Amniotic stem cell (primary cell): ENCODE results near the gene ELMO1.

ENCODE experiments used
- DNase-seq: peaks from one replicate; lab custom pipeline; 2025; lab: John Stamatoyannopoulos, UW

Gene ELMO1

DNA sequence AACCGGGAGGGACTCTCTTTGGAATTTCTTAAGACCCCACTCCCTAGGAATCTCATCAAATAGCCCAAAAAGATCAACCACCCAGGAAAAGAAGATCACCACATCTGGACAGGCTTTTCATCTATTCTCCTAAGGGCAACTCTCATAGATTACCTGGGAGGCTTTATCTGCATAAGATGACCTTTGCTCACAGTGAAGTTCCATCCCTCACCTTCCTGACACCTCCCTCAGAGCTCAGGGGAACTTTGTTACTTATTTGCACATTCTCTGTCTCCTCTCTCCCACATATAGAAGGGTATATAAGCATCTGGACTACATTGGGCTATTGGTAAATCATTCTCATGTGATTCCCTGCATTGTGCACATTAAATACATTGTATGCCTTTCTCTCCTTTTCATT, 80.1 kb downstream of the ELMO1 start:
- no peak for DNase-seq

DNA sequence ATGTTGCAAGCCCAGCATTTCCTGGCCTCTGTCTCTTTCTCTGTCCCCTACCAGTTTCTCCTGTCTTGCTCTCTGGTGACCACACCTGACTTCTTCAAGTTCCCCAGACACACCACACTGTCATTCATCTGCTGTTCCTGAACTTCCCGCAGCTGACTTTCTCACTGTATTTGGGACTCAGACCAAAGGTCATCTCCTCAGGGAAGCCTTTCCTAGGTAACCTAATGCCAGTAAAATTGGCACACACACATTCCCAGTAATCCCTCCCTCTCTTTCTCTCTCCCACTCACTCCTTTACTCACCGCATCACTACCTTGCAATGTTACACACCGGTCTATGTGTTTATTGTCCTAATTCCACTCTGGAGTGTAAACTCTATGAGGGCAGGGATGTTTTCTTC, 81.7 kb downstream of the ELMO1 start:
- no peak for DNase-seq

DNA sequence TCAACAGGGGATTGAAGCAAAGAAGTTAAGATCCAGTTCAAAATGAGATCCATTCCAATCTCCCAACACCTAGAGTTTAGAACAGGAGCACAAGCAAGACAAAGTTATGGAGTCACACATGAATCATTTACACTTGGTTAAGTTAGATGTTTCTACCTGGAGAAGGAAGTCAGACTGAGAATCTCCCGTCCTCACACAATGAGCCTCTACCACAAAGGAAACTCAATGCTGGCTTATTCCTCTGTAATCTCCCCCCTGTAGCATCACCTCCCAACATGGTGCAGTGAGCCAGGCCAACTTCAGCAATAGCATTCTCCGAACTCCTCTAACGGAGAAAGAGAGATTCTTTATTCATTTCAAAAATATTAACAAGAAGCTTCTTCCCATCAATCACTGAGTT, 82.2 kb downstream of the ELMO1 start:
- DNase-seq = no peak

DNA sequence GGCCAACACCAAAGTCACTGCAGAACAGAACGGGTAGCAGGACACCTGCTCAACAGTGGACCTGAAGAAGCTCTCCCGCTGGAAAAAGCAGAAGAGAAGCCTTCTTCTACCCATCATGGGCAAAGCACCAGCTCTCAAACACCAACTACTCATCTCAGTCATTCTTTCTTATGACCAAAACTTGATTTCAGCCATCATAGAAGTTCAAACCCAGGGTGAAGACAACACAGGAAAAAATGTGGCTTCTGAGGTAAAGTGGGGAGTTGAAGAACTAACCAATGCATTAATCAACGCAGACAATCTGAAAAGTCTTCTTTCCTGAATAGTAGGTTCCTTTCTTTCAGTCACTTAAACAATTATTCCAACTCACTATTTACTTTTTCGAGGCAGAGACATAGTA, 83.3 kb downstream of the ELMO1 start:
- DNase-seq = no peak

DNA sequence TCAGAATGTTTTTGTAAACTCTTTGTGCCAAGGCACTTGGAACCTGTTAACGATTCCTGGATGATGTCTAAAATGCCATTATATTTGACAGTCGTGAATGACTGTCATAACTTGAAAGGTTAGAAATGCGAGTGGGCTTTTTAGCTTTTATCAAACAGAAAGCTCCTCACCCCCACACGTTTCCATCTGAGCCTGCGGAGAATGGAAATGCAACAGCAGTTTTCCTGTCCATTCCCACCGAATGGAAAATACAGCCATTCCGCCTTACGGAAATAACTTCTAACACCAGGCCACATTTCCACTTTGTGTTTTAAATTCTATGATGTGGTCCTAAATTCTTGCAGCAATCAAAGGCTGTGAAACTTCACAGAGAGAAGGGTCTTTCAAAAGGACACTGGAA, 83.8 kb downstream of the ELMO1 start:
- DNase-seq = no peak

DNA sequence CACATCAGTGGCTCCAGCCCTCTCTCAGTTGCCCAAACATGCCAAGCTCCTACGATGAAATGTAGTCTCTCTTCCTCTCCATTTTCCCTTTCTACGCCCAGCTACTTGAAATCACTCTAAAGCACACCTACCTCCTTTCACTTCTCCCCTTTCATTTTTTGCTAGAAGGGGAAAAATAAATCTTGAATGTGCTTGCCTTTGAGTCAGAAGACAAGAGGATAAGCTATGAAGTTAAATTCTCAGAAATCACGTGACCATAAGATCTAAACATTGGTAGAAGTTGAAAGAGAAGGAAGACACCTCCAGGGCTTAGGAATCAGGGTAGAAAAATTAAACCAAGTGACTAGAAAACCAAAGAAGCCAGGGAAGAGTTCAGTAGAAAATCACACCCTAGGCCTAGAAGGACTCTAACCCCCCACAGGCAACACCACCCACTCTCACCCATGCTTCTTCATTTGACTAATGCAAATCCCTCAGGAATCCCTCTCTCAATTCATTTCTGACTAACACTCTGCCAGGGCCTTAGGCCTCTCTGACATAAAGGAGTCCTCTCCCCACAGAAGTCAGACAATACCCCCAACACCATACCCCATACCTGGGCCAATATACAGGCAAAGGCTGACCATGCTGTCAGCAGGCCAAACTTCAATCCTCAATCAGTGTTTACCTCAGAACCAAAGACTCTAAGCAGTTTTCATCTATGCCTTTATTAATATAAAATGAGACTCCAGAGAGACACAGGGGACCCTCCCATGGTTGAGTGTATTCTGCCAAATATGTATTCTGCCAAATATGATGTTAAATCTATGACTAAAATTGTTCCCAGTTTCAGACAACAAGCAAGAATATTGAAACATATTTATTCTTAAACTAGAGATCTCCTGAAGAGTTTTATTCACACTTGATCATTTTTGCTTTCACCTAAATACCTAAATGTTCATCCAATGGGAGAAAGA, 84.8 kb downstream of the ELMO1 start:
- no peak for DNase-seq

DNA sequence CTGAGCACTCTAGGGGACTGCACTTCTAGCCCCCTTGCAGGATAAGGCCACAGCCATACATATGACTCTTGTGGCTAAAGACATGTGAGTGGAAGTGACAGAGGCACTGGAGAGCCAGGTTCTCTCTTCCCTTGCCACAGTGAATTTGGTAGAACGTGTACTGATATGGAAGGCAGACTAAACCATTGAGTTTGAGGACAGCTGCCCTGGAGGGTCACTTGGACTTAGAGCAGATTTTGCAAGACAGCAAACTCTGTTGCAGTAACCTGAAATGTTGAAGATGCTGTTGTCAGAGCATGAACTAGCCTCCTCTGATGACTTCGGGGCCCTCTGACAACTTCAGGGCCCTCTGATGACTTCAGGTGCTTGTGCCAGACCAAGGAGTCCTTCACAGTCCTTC, 85.9 kb downstream of the ELMO1 start:
- no peak for DNase-seq

DNA sequence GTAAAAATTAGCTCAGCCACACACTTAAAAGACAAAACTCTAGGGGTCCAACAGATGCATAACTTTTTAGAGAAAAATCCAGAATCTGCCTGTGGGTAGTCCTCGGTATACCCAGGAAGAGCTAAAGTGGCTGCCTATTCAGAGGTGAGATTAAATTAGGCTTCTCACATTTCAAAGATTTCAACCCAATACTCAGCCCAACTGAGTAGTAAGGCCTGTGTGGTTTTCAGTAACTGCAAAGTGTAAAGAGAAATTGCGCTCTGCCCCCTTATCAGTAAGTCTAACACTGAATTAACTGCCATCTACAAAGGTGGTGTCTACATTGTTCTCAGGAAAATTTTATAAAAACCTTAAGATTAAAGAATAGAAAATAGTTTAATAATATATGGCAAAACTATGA, 88.2 kb downstream of the ELMO1 start:
- no peak for DNase-seq

DNA sequence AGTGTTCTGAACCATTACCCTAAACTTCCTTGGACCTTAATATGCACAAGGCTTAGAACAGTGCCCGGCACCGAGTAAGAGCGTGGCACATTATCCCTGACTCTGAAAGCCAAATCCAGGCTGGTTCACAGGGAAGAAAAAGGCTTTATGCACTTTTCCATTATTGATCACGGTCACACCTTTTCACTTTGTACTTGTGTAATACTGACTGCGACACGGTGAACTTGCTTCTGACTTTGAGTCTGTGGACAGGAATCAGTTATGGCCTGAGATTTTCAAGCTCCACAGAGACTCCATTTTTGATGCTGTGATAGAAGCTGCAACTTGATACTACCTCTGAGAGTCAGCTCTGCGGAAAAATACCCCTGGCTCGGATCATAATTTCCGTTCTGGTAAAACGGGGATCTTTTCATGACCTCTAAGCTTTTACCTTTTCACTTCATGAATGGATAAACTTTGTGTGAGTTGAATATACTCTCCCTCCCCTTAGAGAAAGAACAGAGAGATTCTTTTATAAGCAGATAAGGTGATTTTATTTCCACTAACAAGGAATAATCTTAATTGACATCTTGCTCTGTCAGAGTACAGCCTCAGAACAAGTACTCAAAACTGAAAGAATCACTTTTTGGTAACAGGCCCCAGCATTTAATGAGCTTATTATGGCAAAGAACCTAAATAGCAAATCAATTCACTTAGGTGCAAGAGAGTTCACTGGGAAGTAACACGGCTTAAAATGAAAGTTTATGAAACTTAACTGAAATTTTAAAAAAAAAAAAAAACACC, 88.8 kb downstream of the ELMO1 start:
- DNase-seq = no peak

DNA sequence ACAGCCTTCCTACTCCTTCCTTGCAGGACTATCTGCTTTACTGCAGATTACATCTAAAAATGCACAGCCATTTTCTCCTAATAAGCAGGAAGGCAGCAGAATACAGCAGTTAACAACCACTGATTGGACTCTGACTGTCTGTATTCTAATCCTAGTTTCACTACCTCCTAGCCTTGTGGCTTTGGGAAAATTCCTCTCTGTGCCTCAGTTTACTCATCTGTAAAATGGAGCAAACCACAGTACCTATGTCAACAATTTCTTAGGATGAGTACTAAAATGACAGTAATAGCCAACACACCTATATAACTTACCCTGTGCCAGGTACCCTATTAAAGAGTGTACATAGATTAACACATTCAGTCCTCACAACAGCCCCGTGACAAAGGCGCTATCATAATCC, 89.5 kb downstream of the ELMO1 start:
- DNase-seq = no peak

DNA sequence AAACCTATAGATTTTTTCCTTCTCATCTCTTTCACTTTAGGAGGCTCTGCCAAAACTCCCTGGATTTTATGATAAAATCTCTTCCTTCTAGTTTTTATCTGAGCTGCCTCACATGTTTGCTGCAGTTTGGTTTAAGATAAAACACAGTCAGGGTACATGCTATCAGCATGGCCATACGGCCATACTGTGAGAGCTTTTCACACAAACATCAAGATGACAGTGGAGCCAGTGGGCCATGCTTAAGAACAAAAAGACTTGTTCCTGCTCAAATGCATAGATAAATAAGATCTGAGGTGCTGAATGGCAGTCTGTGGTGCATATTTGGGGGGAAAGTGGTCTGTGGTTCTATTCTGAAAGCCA, 91.0 kb downstream of the ELMO1 start:
- DNase-seq = no peak

DNA sequence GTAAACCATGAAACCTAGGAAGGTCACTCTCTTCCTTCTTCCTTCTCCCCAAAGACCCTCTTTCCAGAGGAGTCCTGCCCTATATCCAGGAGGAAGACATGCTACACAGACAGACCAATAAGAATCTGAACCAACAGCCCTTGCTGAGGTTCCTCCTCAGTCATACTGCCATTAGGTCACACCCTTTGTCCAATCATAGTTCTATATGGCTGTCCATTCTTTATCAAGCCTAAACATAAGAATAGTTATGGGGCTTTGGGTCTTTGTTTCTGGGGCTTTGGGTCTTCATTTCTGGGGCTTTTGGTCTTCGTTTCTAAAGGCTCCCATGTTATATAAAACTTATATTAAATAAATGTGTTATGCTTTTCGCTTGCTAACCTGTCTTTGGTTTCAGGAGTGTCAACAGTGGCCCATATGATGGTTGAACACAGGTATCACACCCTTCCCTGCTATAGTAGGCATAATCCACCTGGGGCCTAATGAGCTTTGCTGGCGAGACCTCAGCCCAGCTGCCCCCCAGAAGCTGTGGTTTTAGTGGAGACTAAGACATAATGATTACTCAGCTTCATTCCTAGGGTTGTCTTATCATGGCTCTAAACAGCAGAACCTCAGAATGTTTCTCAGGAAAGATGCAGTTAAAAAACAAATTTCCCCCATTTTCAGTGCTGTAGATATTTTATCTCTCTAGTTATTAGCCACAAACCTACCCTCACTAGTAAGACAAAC, 91.6 kb downstream of the ELMO1 start:
- DNase-seq = no peak

DNA sequence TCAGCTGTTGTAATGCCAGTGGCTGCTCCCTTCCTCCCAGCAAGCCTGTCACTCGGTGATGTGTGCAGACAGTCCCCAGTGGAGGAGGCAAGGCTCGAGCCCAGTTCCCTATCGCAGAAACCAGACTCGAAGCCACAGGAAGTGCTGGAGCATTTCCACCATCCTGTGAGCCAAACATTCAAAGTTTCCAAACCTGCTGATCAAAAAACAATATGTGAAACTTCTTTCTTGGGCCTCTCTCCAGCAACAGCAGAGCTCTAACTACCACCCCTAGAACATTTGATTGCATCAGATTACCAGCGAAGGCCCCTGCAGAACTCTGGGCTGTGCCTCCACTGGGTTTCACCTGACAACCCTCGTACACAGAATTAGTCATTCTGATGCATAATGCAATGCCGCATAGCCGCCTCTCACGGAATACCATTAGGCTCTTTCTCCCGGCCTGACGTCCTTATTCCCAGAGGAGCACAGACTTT, 94.0 kb downstream of the ELMO1 start:
- no peak for DNase-seq

DNA sequence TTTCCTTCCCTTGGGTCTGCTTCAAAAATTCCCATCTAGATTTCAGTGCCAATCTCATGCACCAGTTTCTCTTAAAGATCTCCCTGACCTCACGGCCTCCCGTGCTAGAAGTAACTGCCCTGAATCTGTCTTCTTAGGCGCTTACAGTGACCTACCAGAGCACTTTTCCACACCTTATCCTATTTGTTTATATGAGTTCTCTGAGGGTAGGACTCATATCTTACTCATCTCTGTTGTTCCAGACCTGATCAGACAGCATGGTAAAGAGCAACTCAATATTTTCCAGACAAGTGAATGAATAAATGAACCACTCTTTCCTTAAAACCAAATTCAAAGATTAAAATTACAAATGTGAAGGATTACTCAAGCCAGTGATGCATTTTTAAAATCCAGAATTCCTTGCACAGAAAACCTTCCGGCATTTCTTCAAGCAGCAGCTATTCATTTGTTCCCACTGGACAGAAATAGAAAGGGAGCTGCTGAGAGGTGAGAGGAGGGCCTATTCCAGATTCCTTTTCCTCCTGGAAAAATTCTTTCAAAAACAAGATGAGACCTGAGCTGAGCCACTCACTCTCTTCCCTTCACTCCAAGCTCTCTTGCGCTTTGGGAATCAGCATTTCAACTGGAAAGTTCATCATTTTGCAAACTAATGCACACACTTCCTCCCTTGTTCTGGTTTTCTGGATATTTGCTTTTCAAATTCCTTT, 94.6 kb downstream of the ELMO1 start:
- DNase-seq = no peak

DNA sequence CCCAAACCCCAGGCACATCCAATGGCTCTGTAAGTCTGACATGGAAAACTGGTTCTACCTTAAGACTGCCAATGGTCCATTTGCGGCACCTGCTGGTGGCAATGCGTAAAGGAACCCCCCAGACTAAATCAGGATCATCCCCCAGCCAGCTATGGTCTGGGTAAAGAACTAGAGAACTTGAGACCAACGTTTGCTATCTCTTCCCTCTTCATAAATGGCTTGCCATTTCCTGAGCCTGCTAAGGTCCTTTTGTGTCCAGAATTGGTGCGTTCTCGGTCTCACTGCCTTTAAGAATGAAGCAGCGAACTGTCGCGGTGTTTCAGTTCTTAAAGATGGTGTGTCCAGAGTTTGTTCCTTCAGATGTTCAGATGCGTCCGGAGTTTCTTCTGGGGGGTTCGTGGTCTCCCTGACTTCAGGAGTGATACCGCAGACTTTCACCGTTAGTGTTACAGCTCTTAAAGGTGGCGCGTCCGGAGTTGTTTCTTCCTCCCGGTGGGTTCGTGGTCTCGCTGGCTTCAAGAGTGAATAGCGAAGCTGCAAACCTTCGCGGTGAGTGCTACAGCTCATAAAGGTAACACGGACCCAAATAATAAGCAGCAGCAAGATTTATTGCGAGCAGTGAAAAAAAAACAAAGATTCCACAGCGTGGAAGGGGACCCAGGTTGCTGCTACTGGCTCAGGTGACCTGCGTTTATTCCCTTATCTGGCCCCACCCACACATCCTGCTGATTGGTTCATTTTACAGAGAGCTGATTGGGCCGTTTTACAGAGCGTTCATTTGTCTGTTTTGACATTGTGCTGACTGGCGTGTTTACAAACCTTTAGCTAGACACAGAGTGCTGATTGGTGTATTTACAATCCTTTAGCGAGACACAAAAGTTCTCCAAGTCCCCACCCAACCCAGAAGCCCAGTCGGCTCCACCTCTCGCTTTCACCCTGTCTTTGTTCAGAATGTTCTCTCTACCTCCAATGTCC, 95.4 kb downstream of the ELMO1 start:
- no peak for DNase-seq

DNA sequence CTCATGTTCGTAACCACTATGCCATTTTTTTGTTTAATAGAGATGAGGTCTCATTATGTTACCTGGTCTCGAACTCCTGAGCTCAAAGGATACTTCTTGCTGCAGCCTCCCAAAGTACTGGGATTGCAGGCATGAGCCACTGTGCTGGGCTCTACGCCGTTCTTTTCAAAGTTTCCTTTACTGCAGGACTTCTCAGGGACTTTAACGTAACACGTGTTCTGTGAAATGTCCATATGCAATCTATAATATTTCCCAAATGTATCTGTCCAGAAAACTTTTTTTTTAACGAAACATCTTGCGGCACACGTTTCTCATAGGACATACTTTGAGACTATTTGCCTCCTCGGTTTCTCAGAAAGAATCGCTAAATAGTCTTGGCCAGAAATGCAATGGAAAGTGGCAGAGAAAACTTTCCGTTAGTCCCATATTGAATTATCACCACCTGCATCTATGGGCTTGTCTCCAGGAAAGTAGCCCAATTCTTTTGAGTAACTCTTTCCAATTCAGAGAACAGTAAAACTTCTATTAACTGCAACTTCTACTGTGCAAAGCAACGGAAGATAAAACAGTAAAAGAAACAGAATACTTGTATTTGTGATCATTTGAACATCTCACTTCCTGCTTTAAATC, 96.3 kb downstream of the ELMO1 start:
- DNase-seq = no peak

DNA sequence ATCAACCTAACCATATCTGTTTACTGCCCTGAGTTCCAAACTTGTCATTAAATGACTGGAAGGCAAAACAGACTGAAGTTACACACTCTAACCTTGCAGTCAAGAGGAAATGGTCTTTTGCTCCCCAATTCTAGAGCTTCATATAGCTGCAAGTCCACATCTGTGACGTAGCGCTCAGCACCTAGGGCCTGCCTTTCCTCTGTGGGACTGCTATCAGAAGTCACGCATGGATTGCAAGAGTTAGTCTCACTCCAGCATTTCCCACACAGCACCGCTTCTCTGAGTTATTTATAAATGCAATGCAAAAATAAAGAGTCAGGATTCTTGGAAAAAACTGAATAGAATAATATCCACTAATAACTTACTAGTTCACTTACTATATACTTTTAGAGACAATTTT, 96.9 kb downstream of the ELMO1 start:
- DNase-seq = no peak

DNA sequence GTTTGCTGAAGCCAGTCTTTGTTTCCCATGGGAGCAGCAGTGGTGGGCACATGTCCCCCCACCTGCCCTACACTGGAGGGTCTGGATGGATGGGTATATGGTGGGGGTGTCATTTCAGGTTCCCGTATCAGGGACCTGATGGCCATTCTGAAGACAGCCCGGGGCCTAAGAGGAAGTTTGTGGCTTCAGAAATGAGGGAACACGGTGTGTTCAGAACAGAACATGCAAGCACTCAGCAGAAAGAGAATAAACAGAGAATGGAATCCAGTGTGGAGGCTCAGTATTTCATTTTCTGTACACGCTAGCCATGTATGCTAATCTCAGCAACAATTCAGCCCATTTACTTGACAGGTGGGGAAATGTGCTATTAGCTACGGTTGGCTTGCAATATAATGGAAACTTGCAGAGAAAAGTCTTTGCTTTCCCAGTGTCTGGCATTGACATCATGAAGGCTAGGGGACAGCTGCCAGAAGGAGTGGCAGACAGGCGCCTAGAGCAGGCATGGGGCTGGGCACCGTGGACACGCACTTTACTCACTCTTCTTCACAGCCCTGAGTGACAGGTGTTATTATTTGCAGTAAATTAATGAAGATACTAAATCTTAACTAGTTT, 98.6 kb downstream of the ELMO1 start:
- DNase-seq = no peak

DNA sequence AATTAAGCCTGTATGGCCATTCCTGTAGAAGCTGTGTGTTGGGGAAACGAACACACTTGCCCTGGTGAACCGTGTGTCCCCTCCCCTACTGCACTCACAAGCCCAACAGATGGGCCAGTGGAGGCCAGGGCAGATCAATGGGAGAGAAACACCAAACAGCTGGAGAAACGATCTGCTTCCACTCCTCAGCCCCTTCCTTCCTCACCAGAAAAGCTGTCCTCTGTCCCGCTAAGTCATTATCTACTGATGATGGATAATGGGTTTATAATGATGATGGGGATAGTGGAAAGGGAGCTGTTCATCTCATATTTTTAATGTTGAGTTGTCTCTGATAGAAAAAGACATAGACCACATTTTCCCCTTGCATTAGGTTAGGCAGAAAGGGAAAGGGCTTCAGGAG, 99.7 kb downstream of the ELMO1 start:
- no peak for DNase-seq

DNA sequence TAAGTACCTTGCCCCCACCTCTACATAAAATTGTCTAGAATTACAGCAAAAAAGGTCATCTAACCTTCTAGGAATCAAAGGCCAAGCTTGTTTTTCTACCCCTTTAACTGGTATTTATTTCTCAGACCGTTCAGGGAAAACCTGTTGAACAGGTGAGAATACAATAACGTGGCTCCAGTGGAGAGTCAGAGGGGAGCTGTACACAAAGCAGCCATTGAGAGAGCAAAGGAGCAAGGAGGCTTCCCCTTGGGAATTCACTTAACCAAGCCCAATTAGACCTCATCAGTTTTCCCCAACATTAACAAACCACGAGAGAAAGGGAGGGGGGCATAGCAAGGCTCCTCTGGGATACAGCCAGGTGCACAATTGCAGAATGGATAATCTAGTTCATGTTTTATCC, 101.9 kb downstream of the ELMO1 start:
- no peak for DNase-seq
